Measurements from ENCODE around the gene HOXA4.

HOXA4 gene

GRCh38 chr7:27115221-27116026 is 15.1 kb downstream of the HOXA4 start:
- DNase-seq = no peak

- DNase-seq = no peak
Observed at GRCh38 chr7:27114881-27115220, 15.7 kb downstream of the HOXA4 start.

GRCh38 chr7:27113991-27114769 is 16.4 kb downstream of the HOXA4 start:
- DNase-seq = no peak

- DNase-seq = no peak
Observed at GRCh38 chr7:27112955-27113949, 17.3 kb downstream of the HOXA4 start.

- no peak for DNase-seq
Observed at GRCh38 chr7:27112361-27112760, 18.2 kb downstream of the HOXA4 start.

- no peak for DNase-seq
Observed at GRCh38 chr7:27111751-27112277, 18.7 kb downstream of the HOXA4 start.

GRCh38 chr7:27111042-27111750 is 19.4 kb downstream of the HOXA4 start:
- DNase-seq = no peak

- DNase-seq = no peak
Observed at GRCh38 chr7:27110186-27111031, 20.1 kb downstream of the HOXA4 start.

GRCh38 chr7:27109466-27110185 is 20.9 kb downstream of the HOXA4 start:
- no peak for DNase-seq

- DNase-seq = no peak
Observed at GRCh38 chr7:27108390-27109127, 22.0 kb downstream of the HOXA4 start.

GRCh38 chr7:27107391-27108381 is 22.9 kb downstream of the HOXA4 start:
- DNase-seq = no peak

- DNase-seq = no peak
Observed at GRCh38 chr7:27106901-27107240, 23.7 kb downstream of the HOXA4 start.

GRCh38 chr7:27106181-27106900 is 24.2 kb downstream of the HOXA4 start:
- DNase-seq = no peak

GRCh38 chr7:27105301-27106031 is 25.1 kb downstream of the HOXA4 start:
- DNase-seq = no peak

- DNase-seq = no peak
Observed at GRCh38 chr7:27104341-27105058, 26.1 kb downstream of the HOXA4 start.

GRCh38 chr7:27103489-27104226 is 26.9 kb downstream of the HOXA4 start:
- no peak for DNase-seq
